SK-N-SH (cell line): ENCODE results near the gene EVI2B. TPM values are rescaled to one million over a fixed set of nuclear protein-coding genes. Genes with fewer than 3 reads are reported as not detected.

ENCODE experiments used
- polyA plus RNA-seq, 3 experiments: library from polyadenylated mRNA; depleted of rRNA; stranded (reverse); fragments of >200 nt; gene quantifications; 2 replicates each; pipeline ENCODE4 v1.2.3, GENCODE V29; 2012

Gene EVI2B
- polyA plus RNA-seq, 1 of the 3 experiments (the other 2 are of a cell fraction) = 0.64 TPM

Other genes starting within 250 kb of the EVI2B start
- gene NF1, start 219.1 kb downstream of the EVI2B start, polyA plus RNA-seq (2012; rRNA removed) = 19.6 and 27.6 TPM in 2 replicates
- 0.61 and 0.99 TPM in 2 replicates for gene OMG, start 16.8 kb downstream of the EVI2B start, polyA plus RNA-seq (2012; rRNA removed)
- gene EVI2A, start 7.6 kb upstream of the EVI2B start, polyA plus RNA-seq (2012; rRNA removed) = 1.3 and 1.9 TPM in 2 replicates
- gene RAB11FIP4, start 77.6 kb upstream of the EVI2B start, polyA plus RNA-seq (2012; rRNA removed) = 7.1 and 9.4 TPM in 2 replicates